Stomach (tissue), 4 donors: ENCODE measurements around the gene CPNE6.

Experiments
- EP300 ChIP-seq: sonication (generic); formaldehyde crosslinking; IDR thresholded peaks from one replicate; pipeline ENCODE4 v1.6.1; 2017; ENCODE audit warnings: antibody characterized with exemption
- POLR2A ChIP-seq, 4 donors: fragments of 450-650 bp; IDR thresholded peaks; one replicate each; pipeline ENCODE4 v1.6.1; 2016; ENCODE audit warnings: antibody characterized with exemption in 4 of 4, control low read depth in 2 of 4, mild to moderate bottlenecking in 1 of 4, moderate library complexity in 1 of 4
- TF ChIP-seq, protein P1 (sequence below), 7 experiments: fragments of 450-650 bp in 4 of 7; fragments of 200-600 bp in 3 of 7; sonication (generic) in 3 of 7; IDR thresholded peaks; one replicate each; pipeline ENCODE4 v1.5.1; 2016 to 2019; ENCODE audit warnings: antibody characterized with exemption in 7 of 7, control low read depth in 2 of 7, mild to moderate bottlenecking in 1 of 7

GRCh38 chr14:24032727-24033418 is 38.5 kb upstream of the CPNE6 start:
- TF ChIP-seq, protein P1, sequence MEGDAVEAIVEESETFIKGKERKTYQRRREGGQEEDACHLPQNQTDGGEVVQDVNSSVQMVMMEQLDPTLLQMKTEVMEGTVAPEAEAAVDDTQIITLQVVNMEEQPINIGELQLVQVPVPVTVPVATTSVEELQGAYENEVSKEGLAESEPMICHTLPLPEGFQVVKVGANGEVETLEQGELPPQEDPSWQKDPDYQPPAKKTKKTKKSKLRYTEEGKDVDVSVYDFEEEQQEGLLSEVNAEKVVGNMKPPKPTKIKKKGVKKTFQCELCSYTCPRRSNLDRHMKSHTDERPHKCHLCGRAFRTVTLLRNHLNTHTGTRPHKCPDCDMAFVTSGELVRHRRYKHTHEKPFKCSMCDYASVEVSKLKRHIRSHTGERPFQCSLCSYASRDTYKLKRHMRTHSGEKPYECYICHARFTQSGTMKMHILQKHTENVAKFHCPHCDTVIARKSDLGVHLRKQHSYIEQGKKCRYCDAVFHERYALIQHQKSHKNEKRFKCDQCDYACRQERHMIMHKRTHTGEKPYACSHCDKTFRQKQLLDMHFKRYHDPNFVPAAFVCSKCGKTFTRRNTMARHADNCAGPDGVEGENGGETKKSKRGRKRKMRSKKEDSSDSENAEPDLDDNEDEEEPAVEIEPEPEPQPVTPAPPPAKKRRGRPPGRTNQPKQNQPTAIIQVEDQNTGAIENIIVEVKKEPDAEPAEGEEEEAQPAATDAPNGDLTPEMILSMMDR (IDR thresholded peaks at IDR 0.05) = no peak
- TF ChIP-seq POLR2A (IDR thresholded peaks at IDR 0.05) = no peak
- TF ChIP-seq EP300 = no peak
